ENCODE measurements around the gene SMC1B.
"Not testable (repeated sequence)": the region's sequence is repeated elsewhere in the genome, so short reads cannot be mapped to it uniquely, and the experiment has no call there.

Gene SMC1B

GRCh38 chr22:45451972-45452371 is 38.6 kb upstream of the SMC1B start:
- TF ChIP-seq, protein P1, sequence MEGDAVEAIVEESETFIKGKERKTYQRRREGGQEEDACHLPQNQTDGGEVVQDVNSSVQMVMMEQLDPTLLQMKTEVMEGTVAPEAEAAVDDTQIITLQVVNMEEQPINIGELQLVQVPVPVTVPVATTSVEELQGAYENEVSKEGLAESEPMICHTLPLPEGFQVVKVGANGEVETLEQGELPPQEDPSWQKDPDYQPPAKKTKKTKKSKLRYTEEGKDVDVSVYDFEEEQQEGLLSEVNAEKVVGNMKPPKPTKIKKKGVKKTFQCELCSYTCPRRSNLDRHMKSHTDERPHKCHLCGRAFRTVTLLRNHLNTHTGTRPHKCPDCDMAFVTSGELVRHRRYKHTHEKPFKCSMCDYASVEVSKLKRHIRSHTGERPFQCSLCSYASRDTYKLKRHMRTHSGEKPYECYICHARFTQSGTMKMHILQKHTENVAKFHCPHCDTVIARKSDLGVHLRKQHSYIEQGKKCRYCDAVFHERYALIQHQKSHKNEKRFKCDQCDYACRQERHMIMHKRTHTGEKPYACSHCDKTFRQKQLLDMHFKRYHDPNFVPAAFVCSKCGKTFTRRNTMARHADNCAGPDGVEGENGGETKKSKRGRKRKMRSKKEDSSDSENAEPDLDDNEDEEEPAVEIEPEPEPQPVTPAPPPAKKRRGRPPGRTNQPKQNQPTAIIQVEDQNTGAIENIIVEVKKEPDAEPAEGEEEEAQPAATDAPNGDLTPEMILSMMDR (IDR thresholded peaks at IDR 0.05; ENCODE audit: low read depth, low read length, missing control alignments), result no peak
- DNase-seq (ENCODE audit: extremely low read depth, low read depth), result no peak
- no peak overlapping the region for H3K4me3 ChIP-seq (replicated peaks; ENCODE audit: low read depth, low read length)

- TF ChIP-seq, protein P1 (IDR thresholded peaks at IDR 0.05; ENCODE audit: low read depth, low read length, missing control alignments), result no peak
- DNase-seq (ENCODE audit: extremely low read depth, low read depth), result peak; percentile 93
- H3K4me3 ChIP-seq (replicated peaks; ENCODE audit: low read depth, low read length), result no peak overlapping the region
These were observed 37.7 kb upstream of the SMC1B start for GRCh38 chr22:45450921-45451651.

DNA sequence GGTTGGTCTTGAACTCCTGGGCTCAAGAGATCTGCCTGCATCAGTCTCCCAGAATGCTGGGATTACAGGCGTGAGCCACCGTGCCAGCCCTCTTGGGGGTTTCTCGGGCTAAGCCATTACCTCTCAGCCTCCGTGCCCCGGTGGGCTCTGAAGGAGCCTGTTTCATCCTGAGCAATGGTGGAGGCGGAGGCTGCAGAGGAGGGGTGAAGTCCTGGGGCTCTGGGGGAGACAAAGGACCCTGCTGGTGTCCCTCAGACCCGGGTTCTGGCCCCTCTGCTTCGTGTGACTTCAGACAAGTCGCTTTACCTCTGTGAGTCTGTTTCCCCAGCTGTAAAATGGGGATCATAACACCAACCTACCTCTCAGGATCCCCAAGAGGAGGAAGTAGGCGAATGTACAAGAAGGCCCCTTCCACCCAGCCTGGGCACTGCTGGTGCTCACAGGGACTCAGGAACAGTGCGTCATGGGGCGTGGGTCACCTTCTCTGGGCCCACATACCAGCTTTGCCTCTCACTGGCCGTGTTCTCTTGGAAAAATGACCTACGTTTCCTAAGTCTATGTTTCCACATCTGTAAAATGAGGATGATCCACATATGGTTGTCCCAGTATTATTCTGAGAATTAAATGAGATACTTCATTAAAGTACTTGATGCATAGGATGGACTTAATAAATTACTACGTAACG is 36.8 kb upstream of the SMC1B start:
- no peak overlapping the region for H3K4me3 ChIP-seq (replicated peaks; ENCODE audit: low read depth, low read length)
- DNase-seq (ENCODE audit: extremely low read depth, low read depth), result no peak
- TF ChIP-seq, protein P1 (IDR thresholded peaks at IDR 0.05; ENCODE audit: low read depth, low read length, missing control alignments), result no peak

DNA sequence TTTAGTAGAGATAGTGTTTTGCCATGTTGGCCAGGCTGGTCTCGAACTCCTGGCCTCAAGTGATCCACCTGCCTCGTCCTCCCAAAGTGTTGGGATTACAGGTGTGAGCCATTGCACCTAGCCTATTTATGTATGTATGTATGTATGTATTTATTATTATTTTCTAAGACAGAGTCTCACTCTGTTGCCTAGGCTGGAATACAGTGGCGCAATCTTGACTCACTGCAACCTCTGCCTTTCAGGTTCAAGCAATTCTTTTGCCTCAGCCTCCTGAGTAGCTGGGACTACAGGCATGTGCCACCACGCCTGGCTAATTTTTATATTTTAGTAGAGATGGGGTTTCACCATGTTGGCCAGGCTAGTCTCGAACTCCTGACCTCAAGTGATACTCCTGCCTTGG is 36.0 kb upstream of the SMC1B start:
- not testable (repeated sequence) for H3K4me3 ChIP-seq (replicated peaks; ENCODE audit: low read depth, low read length); DNase-seq (ENCODE audit: extremely low read depth, low read depth)

- no peak overlapping the region for H3K4me3 ChIP-seq (replicated peaks; ENCODE audit: low read depth, low read length)
- DNase-seq (ENCODE audit: extremely low read depth, low read depth), result no peak
- TF ChIP-seq, protein P1 (IDR thresholded peaks at IDR 0.05; ENCODE audit: low read depth, low read length, missing control alignments), result no peak
These were observed 35.0 kb upstream of the SMC1B start for GRCh38 chr22:45448431-45448830.

GRCh38 chr22:45447596-45447995 is 34.2 kb upstream of the SMC1B start:
- DNase-seq (ENCODE audit: extremely low read depth, low read depth); H3K4me3 ChIP-seq (replicated peaks; ENCODE audit: low read depth, low read length): not testable (repeated sequence)

- DNase-seq (ENCODE audit: extremely low read depth, low read depth), result no peak
- TF ChIP-seq, protein P1 (IDR thresholded peaks at IDR 0.05; ENCODE audit: low read depth, low read length, missing control alignments), result no peak
- no peak overlapping the region for H3K4me3 ChIP-seq (replicated peaks; ENCODE audit: low read depth, low read length)
These were observed 32.8 kb upstream of the SMC1B start for GRCh38 chr22:45446216-45446615.
